DOHH2 (cell line): ENCODE results near the gene TFDP1.

ENCODE experiments used
- H3F3A ChIP-seq: fragments of 200-600 bp; sonication (generic), shearing (Covaris generic); 2 replicates; pipeline ENCODE4 v1.6.0; 2016; ENCODE audit warnings: antibody characterized with exemption, mild to moderate bottlenecking; ENCODE audit not compliant: control insufficient read depth, insufficient read depth
- H3K27ac ChIP-seq: fragments of 200-600 bp; sonication (generic); 2 replicates; pipeline ENCODE4 v1.5.1; 2014; ENCODE audit warnings: low read depth, mild to moderate bottlenecking, low read length, moderate library complexity
- H3K27me3 ChIP-seq: fragments of 200-600 bp; sonication (generic); 2 replicates; pipeline ENCODE4 v1.6.1; 2014; ENCODE audit warnings: mild to moderate bottlenecking, low read length, mixed read lengths; ENCODE audit not compliant: control insufficient read depth
- H3K36me3 ChIP-seq: fragments of 200-600 bp; sonication (generic); 2 replicates; pipeline ENCODE4 v1.6.1; 2014; ENCODE audit warnings: mild to moderate bottlenecking, low read length, moderate library complexity, mixed read lengths; ENCODE audit not compliant: control insufficient read depth
- H3K4me1 ChIP-seq: fragments of 200-600 bp; sonication (generic); 2 replicates; pipeline ENCODE4 v1.6.1; 2014; ENCODE audit warnings: mild to moderate bottlenecking, low read length, mixed read lengths; ENCODE audit not compliant: control insufficient read depth
- H3K4me2 ChIP-seq: fragments of 200-600 bp; sonication (generic); 2 replicates; pipeline ENCODE4 v1.6.0; 2014; ENCODE audit warnings: mild to moderate bottlenecking, low read length, moderate library complexity
- H3K4me3 ChIP-seq: fragments of 200-600 bp; sonication (generic); 2 replicates; pipeline ENCODE4 v1.5.1; 2014; ENCODE audit warnings: mild to moderate bottlenecking, low read length, mixed read lengths
- H3K79me2 ChIP-seq: fragments of 200-600 bp; sonication (generic); 2 replicates; pipeline ENCODE4 v1.6.1; 2014; ENCODE audit warnings: mild to moderate bottlenecking, low read length, mixed read lengths; ENCODE audit not compliant: control insufficient read depth
- H3K9me2 ChIP-seq: fragments of 200-600 bp; sonication (generic); replicated peaks from 2 replicates; pipeline ENCODE4 v1.6.1; 2014; ENCODE audit warnings: mild to moderate bottlenecking, low read length, mixed read lengths; ENCODE audit not compliant: control insufficient read depth
- H3K9me3 ChIP-seq: fragments of 200-600 bp; sonication (generic); 2 replicates; pipeline ENCODE4 v1.6.1; 2014; ENCODE audit warnings: antibody characterized with exemption, low read length, mixed read lengths; ENCODE audit not compliant: control insufficient read depth, insufficient read depth
- H4K20me1 ChIP-seq: fragments of 200-600 bp; sonication (generic); 2 replicates; pipeline ENCODE4 v1.6.0; 2014; ENCODE audit warnings: low read depth, mild to moderate bottlenecking, antibody characterized with exemption, low read length, moderate library complexity; ENCODE audit not compliant: control insufficient read depth, insufficient read depth
- CTCF ChIP-seq: fragments of 200-600 bp; sonication (generic); IDR thresholded peaks from one replicate; pipeline ENCODE4 v1.5.1; 2014; ENCODE audit warnings: antibody characterized with exemption, mild to moderate bottlenecking, low read depth, low read length; ENCODE audit not compliant: poor library complexity, severe bottlenecking
- EZH2phosphoT487 ChIP-seq: fragments of 200-600 bp; sonication (generic); IDR thresholded peaks from 2 replicates; pipeline ENCODE4 v1.6.1; 2017; ENCODE audit warnings: borderline replicate concordance, mild to moderate bottlenecking, antibody characterized with exemption, low read length, moderate library complexity, mixed read lengths

Gene TFDP1

DNA sequence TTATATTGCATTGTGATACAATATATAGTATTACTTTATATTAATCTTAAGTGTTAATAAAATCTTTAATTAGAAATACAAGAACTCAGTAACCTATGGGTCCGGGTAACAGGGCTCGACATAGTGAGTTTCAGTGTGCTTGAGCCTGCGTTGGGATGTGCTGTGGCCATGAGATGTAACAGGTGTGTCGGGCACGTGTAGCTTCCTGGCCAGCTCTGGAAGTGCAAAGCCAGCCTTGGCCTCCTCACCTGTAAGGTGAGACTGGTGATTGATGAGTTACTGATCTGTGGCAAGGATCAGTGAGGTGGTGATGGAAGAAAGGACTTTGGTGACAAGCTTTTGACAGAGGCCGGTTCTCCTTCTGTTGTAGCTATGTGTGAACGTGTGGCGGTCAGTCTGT lies 54.3 kb downstream of the TFDP1 start:
- H3K36me3 ChIP-seq = peaks cover 89% of the 10 kb centered on the region

GRCh38 chr13:113639616-113640262 lies 55.2 kb downstream of the TFDP1 start:
- Histone ChIP-seq H3K79me2 (no peaks in the 10 kb centered on the region), H3K9me2 (no peaks in the 10 kb centered on the region), H3K4me3 (no peak overlapping the region), H3K27ac (no peak overlapping the region), H4K20me1 (0 out of 2 replicates have a peak, but pooled peaks cover 4% of the 10 kb centered on the region), H3F3A (peaks cover 15% of the 10 kb centered on the region), H3K27me3 (no peaks in the 10 kb centered on the region), H3K4me2 (no peak overlapping the region), H3K9me3 (no peaks in the 10 kb centered on the region), H3K36me3 (peaks cover 80% of the 10 kb centered on the region), H3K4me1 (no peaks in the 10 kb centered on the region)
- TF ChIP-seq EZH2phosphoT487 (no peak), CTCF (no peak)

More for the DNA sequence above, 54.3 kb downstream of the TFDP1 start:
- Histone ChIP-seq H3K27ac (no peak overlapping the region), H3K9me2 (no peaks in the 10 kb centered on the region), H3K4me1 (no peaks in the 10 kb centered on the region), H3K27me3 (no peaks in the 10 kb centered on the region), H3K79me2 (no peaks in the 10 kb centered on the region), H3K9me3 (no peaks in the 10 kb centered on the region), H3K4me2 (no peak overlapping the region), H3K4me3 (no peak overlapping the region), H4K20me1 (0 out of 2 replicates have a peak, but pooled peaks cover 4% of the 10 kb centered on the region), H3F3A (peaks cover 12% of the 10 kb centered on the region)
- TF ChIP-seq EZH2phosphoT487 (no peak), CTCF (no peak)

GRCh38 chr13:113641426-113641825 lies 56.9 kb downstream of the TFDP1 start:
- H3F3A ChIP-seq = peaks cover 23% of the 10 kb centered on the region
- no peaks in the 10 kb centered on the region for H3K4me1 ChIP-seq
- H3K9me2 ChIP-seq = no peaks in the 10 kb centered on the region
- H3K4me2 ChIP-seq = no peak overlapping the region
- peaks cover 67% of the 10 kb centered on the region for H3K36me3 ChIP-seq
- H3K27ac ChIP-seq = no peak overlapping the region
- H4K20me1 ChIP-seq = 0 out of 2 replicates have a peak, but pooled peaks cover 5% of the 10 kb centered on the region
- H3K4me3 ChIP-seq = no peak overlapping the region
- TF ChIP-seq EZH2phosphoT487 (no peak), CTCF (no peak)
- H3K79me2 ChIP-seq = no peaks in the 10 kb centered on the region
- H3K9me3 ChIP-seq = no peaks in the 10 kb centered on the region
- no peaks in the 10 kb centered on the region for H3K27me3 ChIP-seq
